HG02623 (cell line): ENCODE data around the gene MOK.

Experiments used
- ATAC-seq: cut with Tn5 transposase; IDR thresholded peaks from one replicate; pipeline ENCODE4 v1.9.1; 2021; ENCODE audit warnings: moderate library complexity; ENCODE audit not compliant: unreplicated experiment

The MOK gene

GRCh38 chr14:102184316-102185035 is 120.5 kb downstream of the MOK start:
- no peak for ATAC-seq

DNA sequence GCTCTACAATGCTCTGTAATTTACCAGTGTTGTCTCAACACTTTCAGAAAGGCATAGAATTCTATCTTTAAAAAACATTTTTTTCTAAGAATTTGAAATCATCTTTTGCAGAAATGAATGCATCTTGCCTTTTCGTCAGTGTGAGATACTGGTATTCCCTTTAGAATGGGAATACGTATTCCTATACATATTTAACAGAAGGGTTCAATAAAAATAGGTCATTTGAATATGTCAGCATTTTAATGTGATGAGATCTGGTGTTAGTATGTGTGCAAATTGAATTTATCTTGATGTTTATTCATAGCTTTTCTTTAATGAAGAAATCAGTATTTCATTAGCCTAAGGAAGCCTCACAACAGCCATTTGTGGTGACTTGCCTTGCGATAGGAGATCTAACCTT is 121.1 kb downstream of the MOK start:
- ATAC-seq, result no peak

GRCh38 chr14:102182936-102183619 is 121.9 kb downstream of the MOK start:
- ATAC-seq, result no peak

DNA sequence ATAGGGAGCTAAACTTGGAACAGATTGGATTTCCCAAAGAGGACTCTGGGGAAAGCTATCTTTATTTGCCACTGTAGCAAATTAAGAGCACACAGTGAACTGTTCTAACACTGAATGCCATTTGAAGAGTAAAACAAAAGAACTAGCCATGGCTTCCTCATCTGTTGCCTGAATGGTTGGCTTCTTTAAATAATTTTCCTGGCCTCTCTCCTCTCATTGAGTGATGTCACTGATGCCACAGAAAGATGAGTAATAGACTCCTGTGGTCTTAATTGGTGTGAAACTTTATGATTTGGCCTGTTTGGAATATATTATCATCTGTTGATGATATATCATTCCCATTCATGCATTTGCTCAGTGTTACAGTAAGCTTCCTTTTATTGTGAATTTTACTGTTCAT is 122.8 kb downstream of the MOK start:
- ATAC-seq, result no peak

DNA sequence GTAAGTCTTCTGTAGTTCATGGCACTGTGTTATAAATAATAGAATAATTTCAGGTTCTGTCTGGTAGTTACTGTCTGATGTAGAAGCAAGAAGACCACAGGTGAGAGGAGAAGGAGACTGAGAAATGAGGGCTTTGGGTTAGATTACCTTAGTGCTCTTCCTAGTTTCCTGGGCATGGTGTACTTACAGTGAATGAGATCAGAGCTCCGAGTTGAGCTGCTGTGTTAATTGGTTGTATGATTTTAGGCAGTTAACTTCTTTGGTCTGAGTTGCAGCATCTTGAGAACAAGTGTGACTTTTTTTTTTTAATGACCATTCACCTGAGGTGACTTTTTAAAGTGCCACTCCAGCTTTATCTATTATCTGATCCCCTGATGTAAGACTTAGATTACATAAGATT is 123.8 kb downstream of the MOK start:
- ATAC-seq, result no peak

DNA sequence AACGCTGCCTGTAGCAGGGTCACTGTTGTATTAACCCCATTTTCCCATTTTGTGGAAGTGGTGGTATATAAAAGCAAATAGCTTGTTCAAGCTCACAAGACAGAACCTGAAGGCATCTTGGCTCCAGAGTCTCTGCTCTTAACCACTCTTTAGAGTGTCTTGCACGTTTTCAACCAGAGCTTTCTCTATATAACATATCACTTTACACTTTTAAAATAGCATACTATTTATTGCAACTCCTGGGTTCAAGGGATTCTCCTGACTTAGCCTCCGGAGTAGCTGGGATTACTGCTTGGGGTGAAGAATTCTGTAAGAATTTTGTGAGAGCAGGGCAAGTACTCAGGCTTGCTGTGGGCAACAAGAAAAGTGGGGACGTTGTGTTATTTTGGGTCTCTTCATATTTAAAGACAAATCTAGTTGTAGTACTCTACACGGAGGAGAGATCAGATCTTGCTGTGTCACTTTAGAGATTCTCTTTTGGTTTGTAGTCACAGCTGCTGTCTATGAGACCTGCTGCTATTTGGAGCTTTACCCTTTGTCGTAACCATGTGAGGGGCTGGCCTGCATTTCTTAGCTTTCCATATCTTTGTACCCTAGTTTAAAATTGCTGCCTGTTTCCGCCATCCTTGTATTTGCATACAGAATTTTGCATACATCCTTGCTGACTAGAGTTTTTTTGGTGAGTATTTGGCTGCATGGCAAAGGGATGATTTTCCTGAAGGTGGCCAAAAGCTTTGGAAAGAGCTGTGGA is 124.5 kb downstream of the MOK start:
- ATAC-seq, result no peak
